Stimulated activated CD4-positive, alpha-beta T cell treated with anti-CD3 and anti-CD28 coated beads, Interleukin-4, amount 100 ng/mL, for 48 hours (primary cell): ENCODE measurements around the gene AXIN1.
"Not testable (repeated sequence)": the region's sequence is repeated elsewhere in the genome, so short reads cannot be mapped to it uniquely, and the experiment has no call there.

Experiments
- DNase-seq, 2 donors: peaks; one replicate each; pipeline ENCODE4 v3.0.0-alpha.2; 2020; ENCODE audit warnings: low read depth in 2 of 2

AXIN1 gene

DNA sequence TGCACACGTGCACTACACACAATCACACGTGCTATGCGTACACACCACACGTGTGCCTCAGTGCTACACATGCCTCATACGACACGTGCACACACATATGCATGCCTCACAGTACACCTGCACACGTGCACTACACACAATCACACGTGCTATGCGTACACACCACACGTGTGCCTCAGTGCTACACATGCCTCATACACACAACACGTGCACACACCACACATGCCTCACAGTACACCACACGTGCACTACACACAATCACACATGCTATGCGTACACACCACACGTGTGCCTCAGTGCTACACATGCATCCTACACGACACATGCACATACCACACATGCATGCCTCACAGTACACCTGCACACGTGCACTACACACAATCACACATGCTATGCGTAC, 85.0 kb downstream of the AXIN1 start:
- not testable (repeated sequence) for DNase-seq

DNA sequence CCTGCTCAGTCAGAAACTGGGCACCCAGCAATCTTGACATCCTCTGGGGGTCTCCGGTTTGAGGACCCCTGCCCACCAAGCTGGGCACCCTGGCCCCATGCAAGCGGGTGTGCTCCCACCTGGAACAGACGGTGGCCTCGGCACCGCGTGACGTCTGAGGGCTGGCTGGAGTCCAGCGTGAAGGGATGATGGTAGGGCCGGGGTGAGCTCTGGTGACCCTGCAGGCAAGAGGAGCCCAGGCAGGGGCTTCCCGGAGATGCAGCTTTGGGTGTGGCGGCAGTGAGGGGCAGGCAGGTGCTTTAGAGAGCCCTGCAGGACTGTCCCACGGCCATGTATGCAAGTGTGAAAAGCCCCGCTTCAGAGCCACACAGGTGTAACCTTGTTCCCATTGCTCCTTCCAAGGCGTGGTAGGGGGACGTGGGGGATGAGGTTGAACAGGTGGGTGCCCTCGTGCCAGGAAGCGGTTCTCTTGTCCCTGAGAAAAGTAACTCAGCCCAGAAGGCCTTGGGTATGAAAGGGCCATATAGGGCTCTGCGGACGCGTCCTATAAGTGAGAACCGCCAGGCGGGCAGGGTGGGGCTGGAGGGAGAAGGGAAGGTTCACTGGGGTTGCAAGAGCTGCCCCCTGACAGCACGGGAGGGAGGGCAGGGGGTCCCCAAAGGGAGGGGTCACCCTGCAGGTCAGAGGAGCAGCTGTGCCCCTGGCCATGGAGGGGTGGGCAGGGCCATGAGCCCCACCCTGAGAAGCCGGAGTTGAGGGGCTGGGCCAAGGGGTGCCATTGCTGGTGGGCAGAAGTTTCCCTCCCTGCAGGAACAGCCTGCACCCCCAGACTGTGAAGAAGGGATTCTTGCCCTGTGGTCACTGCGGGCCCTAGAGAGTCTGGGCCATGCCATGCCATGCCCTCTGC, 86.0 kb downstream of the AXIN1 start:
- DNase-seq = no peak

DNA sequence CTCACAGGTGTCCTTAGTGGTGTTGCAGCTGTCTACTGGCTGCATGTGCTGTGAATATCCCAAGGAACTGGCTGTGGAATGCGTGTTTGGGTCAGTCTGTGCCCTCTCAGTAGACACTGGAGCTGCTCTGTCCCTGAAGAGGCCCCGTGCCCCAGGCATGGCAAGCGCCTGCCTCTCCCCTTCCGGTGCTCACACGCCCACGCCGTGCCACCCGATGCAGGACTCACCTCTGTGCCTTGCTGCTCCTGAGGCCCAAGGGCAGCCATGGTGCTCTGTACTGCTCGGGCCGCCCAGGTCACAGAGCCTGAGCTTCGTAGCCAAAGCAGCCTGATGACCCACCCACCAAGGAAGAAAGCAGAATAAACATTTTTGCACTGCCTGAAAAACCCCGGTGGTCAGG, 86.8 kb downstream of the AXIN1 start:
- DNase-seq = no peak

DNA sequence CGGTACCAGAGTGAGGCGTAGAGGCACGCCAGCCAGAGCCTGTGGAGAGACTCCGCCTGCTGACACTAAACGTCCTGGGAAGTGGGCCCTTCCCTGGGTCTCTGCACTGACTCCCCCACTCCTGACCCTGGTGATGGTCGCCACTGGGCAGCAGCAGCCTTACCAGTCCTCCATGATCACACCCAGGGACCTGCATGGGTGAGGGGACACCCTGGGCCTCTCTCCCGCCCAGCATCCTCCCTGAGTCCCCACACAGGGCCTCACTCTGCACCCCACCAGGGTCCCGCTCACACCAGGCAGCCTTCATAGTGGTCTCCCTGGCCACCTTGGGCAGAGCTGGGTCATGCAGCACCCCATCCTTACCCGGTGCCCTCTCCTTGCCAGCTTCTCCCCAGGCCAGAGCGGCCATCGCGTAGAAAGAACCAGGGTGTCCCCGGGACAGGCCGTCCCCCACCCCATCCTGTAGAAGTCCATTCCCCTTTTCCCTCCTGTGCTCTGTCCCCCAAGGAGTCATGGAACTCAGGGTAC, 87.5 kb downstream of the AXIN1 start:
- DNase-seq = no peak

DNA sequence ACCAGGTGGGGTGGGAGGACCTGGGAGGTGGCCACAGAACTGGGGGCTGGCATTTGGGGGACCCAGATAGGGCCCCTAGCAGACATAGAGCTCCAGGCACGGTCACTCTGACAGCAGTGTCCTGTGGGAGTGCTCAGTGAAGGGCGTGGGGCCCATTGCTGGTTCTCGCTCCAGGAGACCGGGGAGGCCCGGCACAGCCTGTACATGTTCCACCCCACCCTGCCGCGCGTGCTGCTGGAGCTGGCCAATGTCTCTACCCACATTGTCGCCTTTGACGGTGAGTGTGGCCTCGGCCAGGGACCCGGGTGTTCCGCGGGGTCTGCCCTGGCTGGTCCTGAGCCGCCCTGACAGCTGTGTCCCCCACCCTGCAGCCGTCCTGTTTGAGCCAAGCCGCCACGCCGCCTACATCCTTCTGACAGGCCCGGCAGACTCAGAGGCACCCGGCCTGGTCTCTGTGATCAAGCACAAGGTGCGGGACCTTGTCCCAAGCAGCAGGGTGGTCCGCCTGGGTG, 88.0 kb downstream of the AXIN1 start:
- DNase-seq = no peak

DNA sequence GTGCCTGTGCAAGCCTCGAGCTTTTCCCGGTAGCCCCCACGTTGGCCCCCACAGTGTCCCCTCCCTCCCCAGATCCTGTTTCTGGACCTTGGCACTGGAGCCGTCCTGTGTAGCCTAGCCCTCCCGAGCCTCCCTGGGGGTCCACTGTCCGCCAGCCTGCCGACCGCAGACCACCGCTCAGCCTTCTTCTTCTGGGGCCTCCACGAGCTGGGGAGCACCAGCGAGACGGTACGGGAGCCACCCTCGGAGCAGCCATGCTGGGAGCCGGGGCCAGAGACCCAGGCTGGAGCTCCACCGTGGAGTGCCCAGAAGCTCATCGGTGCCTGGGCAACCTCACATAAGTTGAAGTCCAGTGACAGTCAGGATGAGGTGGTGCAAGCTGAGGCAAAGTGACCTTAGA, 88.6 kb downstream of the AXIN1 start:
- DNase-seq = no peak

DNA sequence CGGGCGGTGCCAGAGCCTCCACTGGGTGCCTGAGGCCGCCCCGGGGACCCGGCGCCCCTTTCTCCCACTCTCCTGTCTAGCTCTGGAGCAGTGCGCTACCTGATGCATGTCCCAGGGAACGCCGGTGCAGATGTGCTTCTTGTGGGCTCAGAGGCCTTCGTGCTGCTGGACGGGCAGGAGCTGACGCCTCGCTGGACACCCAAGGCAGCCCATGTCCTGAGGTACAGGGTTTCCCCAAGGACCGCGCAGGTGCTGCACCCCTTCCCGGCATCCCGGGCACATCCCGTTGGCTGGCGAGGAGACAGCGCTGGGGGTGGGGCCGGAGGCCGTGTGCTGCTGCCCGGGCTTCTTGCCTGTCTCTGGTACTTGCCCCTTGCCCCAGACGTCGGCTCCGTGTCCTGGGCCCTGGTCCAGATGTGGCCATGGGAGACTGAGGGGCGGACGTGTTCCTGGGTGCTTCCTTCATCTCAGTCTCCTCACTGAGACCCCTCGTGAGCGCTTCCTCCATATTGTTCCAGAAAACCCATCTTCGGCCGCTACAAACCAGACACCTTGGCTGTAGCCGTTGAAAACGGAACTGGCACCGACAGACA, 89.2 kb downstream of the AXIN1 start:
- DNase-seq = no peak

DNA sequence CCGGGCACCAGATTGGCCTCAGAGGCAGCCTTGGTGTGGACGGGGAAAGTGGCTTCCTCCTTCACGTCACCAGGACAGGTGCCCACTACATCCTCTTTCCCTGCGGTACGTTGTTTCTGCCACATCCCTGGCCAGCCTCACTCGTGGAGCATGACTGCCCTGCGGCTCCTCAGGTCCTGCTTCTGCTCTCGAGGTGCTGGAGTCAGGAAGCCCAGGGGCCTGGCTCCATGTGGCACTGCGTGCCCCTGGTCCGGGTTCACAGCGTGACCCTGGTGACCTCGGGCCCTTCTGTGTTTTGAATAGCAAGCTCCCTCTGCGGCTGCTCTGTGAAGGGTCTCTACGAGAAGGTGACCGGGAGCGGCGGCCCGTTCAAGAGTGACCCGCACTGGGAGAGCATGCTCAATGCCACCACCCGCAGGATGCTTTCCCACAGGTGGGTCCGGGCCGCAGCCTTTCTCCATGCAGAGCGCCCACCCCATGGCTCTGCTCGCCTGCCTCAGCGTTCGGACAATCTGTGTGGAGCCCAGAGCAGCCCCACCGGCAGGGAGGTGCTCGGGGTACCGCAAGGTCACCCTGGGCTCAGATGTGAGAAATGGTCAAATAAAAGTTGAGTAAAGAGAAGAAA, 90.3 kb downstream of the AXIN1 start:
- DNase-seq = no peak

DNA sequence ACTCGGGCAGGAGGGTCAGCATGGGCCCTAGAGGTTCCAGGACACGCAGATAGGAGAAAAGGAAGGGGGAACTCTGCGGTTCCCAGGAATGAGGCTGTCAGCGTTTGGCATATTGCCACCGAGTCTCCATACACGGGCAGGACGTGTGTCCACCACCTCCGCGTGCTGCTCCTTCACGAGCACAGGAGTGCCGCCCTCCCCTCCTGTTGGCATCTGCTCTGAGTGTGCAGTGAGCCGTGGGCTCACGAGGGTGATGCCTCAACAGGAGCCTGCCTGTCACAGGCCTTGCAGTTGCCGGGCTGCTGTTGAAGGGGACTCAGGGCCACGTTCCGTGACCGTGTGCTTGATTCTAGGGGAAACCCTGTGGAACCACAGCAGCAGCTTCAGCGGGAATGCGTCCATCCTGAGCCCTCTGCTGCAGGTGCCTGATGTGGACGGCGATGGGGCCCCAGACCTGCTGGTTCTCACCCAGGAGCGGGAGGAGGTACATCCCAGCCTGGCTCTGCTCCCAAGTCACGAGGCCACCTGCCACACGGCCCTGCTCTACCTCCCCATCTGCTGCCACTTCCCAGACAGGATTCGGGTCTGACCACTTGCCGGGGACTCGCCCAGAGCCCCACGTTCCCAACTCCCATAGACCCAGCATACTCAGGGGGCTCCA, 91.4 kb downstream of the AXIN1 start:
- no peak for DNase-seq

DNA sequence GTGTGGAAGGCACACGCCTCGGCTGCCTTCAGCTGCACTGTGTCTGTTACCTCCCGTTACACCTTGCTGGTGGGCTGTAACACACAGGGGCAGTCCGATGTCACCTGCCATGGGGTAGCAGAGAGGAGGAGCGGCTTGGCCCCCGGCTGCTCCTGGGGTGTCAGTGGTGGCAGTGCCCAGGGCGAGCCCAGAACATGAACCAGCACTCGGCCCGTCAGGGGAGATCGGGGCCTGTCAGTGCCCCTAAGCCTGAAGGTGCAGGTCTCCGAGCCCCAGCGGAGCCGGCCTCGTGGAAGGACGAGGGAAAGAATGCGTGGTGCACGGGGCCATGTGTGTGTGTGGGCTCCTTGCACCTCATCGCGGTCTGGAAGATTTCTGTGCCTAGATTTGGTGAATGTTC, 92.2 kb downstream of the AXIN1 start:
- DNase-seq = no peak

DNA sequence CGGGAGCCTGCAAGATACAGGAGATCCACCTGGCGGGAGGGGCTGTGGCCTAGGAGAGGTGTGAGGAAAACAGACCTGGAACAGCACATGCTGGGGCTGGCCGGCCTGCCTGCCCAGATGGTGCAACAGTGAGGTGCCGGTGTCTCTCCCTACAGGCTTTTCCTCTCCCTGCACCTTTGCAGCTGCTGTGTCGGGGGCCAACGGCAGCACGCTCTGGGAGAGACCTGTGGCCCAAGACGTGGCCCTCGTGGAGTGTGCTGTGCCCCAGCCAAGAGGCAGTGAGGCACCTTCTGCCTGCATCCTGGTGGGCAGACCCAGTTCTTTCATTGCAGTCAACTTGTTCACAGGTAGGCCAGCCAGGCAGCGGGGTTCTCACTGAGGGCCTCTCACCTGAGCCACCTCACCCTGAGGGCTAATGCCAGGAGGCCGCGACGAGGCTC, 92.7 kb downstream of the AXIN1 start:
- DNase-seq = no peak

DNA sequence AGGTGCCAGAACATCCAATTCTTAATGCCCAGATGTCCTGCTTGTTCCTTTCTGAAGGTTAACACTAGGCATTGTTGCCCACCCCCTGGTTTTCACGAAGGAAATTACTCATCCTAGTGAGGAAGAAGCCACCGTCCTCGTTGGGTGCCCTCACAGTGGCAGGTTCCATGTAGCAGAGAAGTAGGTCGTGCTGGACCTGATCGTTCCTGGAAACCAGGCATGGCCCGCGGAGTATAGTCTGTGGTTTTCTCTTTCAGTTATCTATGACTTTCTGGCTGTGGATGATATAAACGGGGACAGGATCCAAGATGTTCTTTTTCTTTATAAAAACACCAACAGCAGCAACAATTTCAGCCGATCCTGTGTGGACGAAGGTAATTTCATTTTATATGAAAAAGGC, 93.3 kb downstream of the AXIN1 start:
- DNase-seq = no peak

DNA sequence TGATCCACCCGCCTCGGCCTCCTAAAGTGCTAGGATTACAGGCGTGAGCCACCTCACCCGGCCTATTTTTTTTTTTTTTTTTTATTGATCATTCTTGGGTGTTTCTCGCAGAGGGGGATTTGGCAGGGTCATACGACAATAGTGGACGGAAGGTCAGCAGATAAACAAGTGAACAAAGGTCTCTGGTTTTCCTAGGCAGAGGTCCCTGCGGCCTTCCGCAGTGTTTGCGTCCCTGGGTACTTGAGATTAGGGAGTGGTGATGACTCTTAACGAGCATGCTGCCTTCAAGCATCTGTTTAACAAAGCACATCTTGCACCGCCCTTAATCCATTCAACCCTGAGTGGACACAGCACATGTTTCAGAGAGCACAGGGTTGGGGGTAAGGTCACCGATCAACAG, 94.4 kb downstream of the AXIN1 start:
- not testable (repeated sequence) for DNase-seq

DNA sequence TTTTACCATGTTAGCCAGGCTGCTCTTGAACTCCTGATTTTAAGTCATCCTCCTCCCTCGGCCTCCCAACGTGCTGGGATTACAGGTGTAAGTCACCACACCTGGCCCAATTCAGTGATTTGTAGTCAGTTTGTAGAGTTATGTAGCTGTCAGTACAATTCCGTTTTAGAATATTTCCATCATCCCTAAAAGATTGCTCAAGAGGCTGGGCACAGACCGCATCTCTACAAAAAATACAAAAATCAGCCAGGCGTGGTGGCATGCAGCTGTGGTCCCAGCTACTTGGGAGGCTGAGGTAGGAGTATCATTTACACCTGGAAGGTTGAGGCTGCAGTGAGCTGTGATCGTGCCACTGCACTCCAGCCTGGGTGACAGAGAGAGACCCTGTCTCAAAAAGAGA, 97.3 kb downstream of the AXIN1 start:
- no peak for DNase-seq

DNA sequence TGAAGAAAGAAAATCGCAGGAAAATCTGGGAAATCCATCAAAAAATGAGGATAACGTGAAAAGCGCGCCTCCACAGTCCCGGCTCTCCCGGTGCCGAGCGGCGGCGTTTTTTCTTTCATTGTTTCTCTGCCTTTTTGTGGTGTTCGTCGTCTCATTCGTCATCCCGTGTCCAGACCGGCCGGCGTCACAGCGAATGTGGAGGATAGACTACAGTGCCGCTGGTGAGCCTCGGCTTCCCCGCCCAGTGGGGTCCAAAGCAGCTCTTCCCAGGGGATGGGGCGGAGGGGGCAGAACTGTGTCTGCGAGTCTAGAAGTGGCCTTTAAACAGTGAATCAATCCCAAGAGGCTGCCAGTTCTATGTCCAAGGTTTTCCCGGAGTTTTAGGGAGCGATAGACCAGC, 98.1 kb downstream of the AXIN1 start:
- DNase-seq = no peak

DNA sequence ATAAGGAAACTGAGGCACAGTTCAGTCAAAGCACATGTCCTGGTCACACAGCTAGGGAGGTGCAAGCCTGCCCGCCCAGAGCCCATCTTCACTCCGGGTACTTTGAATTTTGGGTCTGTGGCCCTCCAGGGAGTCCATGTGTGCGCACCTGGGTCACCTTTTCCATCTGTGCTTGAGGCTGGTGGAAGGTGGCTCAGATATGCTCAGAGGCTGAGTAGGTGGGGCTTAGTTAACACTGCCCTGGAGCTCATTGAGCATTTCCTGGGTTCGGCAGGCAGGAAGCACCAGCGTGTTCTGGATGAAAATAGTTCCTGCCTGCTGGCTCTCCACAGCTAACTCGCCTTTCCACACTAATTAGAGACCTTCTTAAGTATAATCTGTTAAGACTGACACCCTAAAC, 98.7 kb downstream of the AXIN1 start:
- no peak for DNase-seq

DNA sequence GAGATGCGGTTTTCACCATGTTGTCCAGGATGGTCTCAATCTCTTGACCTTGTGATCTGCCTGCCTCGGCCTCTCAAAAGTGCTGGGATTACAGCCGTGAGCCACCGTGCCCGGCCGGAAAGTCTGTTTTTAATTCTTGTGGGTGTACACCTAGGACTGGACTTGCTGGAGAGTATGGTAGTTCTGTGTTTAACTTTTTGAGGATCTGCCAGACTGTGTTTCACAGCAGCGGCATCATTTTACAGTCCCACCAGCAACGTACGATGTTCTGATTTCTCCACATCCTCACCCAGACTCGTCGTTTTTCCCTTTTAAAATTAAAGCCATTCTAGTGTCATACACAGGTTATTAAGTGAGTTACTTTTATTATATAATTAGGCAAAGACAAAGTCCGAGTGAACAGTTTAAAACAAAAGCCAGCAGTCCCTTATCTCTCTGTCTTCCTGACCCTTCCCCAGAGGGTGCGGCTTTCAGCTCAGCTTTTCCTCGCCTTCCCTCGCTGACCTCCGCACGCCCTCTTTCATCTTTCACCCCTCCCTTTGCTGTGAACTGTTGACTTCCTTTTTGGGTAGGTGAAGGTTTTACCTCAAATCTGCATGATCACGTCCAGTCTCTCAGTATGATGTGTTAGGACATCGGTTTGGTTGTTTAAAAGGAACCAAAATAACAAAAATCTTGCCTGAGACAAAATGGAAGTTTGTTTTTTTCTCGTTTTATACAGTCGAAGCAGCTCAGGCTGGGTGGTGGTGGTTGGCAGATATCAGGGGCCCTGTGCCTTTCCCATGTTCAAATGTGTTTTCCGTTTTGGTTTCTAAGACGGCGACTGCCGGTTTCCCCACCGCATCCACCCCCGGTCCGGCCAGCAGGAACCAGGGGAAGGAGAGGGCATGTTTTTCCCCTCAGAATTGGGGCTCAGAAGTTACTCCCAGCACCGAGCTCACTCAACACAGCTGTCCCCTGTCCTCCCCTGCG, 99.9 kb downstream of the AXIN1 start:
- no peak for DNase-seq

DNA sequence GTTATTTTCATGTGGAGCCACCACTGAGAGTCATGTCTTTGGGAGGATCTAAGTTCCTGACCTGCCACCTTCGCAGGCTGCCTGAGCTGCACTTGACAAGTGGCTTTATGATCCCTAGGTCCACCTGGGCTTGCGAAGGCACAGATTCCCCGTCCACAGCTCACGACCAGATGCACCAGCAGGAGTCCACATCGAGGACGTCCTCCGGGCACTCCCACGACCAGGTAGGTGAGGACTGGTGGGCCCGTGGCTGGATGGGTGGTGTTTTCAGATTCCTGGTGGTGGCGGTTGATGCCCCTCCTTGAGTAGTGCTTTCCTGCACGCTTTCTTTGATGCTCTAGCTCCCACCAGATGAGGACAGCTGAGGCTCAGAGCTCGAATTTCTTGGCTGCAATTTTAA, 103.1 kb downstream of the AXIN1 start:
- DNase-seq = no peak

DNA sequence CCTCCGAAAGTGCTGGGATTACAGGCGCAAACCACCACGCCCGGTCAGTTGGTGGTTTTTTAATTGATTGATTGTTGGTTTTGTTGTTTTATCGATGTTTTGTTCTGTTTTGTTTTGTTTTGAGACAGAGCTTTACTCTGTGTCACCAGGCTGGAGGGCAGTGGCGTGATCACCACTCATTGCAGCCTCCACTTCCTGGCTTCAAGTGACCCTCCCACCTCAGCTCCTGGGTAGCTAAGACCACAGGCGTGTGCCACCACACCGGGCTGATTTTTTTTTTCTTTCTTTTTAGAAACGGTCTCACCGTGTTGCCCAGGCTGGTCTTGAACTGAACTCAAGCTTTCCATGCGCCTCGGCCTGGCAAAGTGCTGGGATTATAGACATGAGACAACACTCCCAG, 105.5 kb downstream of the AXIN1 start:
- DNase-seq = no peak

DNA sequence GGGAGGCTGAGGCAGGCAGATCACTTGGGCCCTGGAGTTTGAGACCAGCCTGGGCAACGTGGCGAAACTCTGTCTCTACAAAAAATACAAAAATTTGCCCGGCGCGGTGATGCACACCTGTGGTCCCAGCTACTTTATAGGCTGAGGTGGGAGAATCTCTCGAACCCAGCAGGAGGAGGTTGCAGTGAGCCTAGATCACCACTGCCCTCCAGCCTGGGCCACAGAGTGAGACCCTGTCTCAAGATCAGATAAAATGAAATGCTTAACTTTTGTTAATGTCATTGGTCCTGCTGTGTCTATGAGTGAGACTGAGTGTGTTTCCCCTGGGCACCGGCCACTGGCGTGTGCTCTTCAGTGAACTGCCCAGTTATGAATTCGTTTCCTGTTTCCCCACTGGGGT, 107.4 kb downstream of the AXIN1 start:
- DNase-seq = no peak

DNA sequence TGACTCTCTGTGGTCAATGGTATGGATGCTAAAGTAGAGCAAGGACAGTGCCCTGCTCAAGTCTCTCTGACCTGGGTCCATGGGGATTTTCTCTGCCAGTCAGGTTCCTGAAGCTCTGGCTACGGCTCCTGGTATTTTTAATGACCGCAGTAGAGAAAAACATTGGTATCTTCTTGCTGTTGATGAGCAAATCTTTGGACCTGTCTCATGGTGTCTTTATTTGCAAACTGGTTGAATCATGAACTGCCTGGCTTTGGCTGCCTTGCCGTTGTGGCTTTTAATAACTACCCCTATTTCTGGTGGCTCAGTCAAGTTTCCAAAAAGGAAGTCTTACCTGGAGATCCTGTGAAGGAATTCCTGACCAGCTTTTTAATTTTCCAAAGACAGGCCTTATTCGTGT, 109.2 kb downstream of the AXIN1 start:
- DNase-seq = no peak
